Cardiac muscle cell (in vitro differentiated cells and primary cell): ENCODE measurements around the gene SLC2A1. TPM values are rescaled to one million over a fixed set of nuclear protein-coding genes. Genes with fewer than 3 reads are reported as not detected.

ENCODE experiments used
- DNase-seq, 2 donors: peaks; one replicate each; pipeline versions ENCODE4 v3.0.0 to v3.0.0-alpha.2; 2010 to 2017; ENCODE audit warnings: low read depth in 1 of 2, low spot score in 1 of 2
- H3K27ac ChIP-seq: fragments of 200-600 bp; sonication (generic); 2 replicates; pipeline ENCODE4 v1.5.1; 2016
- H3K27me3 ChIP-seq: fragments of 200-600 bp; sonication (generic); 2 replicates; pipeline ENCODE4 v1.6.0; 2016; ENCODE audit warnings: control low read depth
- H3K36me3 ChIP-seq: fragments of 200-600 bp; sonication (generic); 2 replicates; pipeline ENCODE4 v1.5.1; 2016; ENCODE audit warnings: control low read depth
- H3K4me1 ChIP-seq: fragments of 200-600 bp; sonication (generic); 2 replicates; pipeline ENCODE4 v1.8.1; 2017; ENCODE audit warnings: low read depth, mild to moderate bottlenecking, mixed run types
- H3K4me3 ChIP-seq: fragments of 200-600 bp; sonication (generic); 2 replicates; pipeline ENCODE4 v1.5.1; 2016; ENCODE audit warnings: mild to moderate bottlenecking
- H3K9me3 ChIP-seq: fragments of 200-600 bp; sonication (generic); 2 replicates; pipeline ENCODE4 v1.5.1; 2017; ENCODE audit warnings: low read depth, mild to moderate bottlenecking, control low read depth
- CTCF ChIP-seq: IDR thresholded peaks from 2 replicates; pipeline ENCODE4 v1.5.1; 2012; ENCODE audit warnings: low read depth, mild to moderate bottlenecking, low read length
- polyA plus RNA-seq: library from polyadenylated mRNA; unstranded; fragments of >200 nt; fragmentation: Nextera tagmentation; extraction: Ambion mirVana; gene quantifications from 2 replicates; pipeline ENCODE4 v1.2.1, GENCODE V29; 2016
- total RNA-seq: library from RNA; depleted of rRNA; stranded (reverse); fragments of >200 nt; gene quantifications from 2 replicates; pipeline ENCODE4 v1.2.3, GENCODE V29; 2016

The SLC2A1 gene
- total and polyA plus RNA-seq, 2 experiments from 2014 or later = 243 to 714 TPM

DNA sequence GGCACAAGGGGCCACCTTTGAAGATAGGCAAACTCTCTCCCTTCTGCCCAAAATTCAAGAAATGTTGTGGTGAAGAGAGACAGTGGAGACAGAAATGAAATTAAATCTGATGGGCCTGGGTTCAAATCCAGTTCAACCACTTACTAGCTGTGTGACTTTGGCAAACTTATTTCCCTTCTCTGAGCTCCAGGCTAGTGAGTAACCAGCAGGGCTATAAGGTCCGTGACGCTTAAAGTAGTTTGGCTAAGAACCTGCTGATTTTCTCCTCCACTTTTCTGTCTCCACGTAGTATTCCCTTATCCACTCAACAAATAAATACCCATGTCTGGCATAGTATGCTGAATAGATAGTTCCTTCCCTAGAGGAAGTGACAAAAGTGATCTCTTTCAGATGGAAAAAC is 1.9 kb downstream of the SLC2A1 start:
- no peaks in the 10 kb centered on the region for H3K9me3 ChIP-seq
- DNase-seq = no peak
- H3K27me3 ChIP-seq = no peaks in the 10 kb centered on the region
- no peak for TF ChIP-seq CTCF
- peak overlapping the region; percentile 100 for H3K4me3 ChIP-seq
- H3K27ac ChIP-seq = no peak overlapping the region
- H3K4me1 ChIP-seq = peaks cover 48% of the 10 kb centered on the region
- peaks cover 11% of the 10 kb centered on the region for H3K36me3 ChIP-seq

- no peaks in the 10 kb centered on the region for H3K27me3 ChIP-seq
- H3K27ac ChIP-seq = no peak overlapping the region
- H3K4me3 ChIP-seq = peak overlapping the region; percentile 100
- no peak for DNase-seq
- H3K9me3 ChIP-seq = no peaks in the 10 kb centered on the region
- peaks cover 11% of the 10 kb centered on the region for H3K36me3 ChIP-seq
- peaks cover 38% of the 10 kb centered on the region for H3K4me1 ChIP-seq
- no peak for TF ChIP-seq CTCF
Observed at GRCh38 chr1:42955311-42956063, 3.2 kb downstream of the SLC2A1 start.

GRCh38 chr1:42953182-42954180 is 5.2 kb downstream of the SLC2A1 start:
- Histone ChIP-seq H3K4me1 (peaks cover 45% of the 10 kb centered on the region), H3K27ac (peak overlapping the region; percentile 53), H3K27me3 (no peaks in the 10 kb centered on the region), H3K9me3 (no peaks in the 10 kb centered on the region), H3K4me3 (no peak overlapping the region), H3K36me3 (peaks cover 11% of the 10 kb centered on the region)
- no peak for DNase-seq
- no peak for TF ChIP-seq CTCF

DNA sequence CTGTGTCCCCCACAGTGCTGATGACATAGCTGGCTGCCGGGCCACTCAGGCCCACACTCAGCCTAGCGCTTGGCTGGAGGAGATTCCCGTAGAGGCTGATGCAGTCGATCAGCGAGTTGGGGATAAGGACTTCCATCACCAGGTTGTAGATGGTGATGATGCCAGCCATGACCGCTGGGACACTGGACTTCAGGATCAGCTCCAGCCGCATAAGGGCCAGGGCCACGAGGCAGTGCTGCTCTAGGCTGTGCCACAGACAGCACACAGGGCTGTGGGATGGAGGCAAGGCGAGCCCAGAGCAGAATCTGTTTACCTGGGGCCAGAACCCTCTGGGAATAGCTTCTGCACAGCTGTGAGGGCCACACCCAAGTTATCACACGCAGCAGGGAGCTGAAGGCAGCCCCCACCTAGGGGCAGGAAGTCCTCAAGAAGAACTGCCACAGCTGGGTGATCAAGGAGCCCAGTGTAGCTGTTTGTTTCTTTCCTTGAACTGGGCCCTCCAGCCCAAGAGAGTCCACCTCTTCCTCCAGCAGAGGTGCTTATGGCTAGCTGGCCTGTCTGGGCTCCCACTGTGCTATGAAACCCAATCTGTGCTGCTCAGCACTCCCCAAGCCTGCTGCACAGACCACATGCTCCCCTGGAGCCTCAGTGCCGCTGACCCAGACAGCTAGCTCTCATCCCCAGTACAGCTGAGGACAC is 6.2 kb downstream of the SLC2A1 start:
- no peak overlapping the region for H3K4me3 ChIP-seq
- peaks cover 54% of the 10 kb centered on the region for H3K4me1 ChIP-seq
- peak overlapping the region; percentile 53 for H3K27ac ChIP-seq

More for the DNA sequence above, 6.2 kb downstream of the SLC2A1 start:
- DNase-seq = no peak
- Histone ChIP-seq H3K36me3 (peaks cover 11% of the 10 kb centered on the region), H3K27me3 (no peaks in the 10 kb centered on the region), H3K9me3 (no peaks in the 10 kb centered on the region)
- no peak for TF ChIP-seq CTCF
